OCI-LY7 (cell line): ENCODE data around the gene MIS18A.

Source experiments
- EZH2phosphoT487 ChIP-seq: fragments of 200-600 bp; sonication (generic); IDR thresholded peaks from 2 replicates; pipeline ENCODE4 v1.6.1; 2018; ENCODE audit warnings: low read depth, borderline replicate concordance, mild to moderate bottlenecking, mixed run types, antibody characterized with exemption, low read length, moderate library complexity, mixed read lengths
- TF ChIP-seq, protein P1 (sequence below): fragments of 200-600 bp; sonication (generic); conservative IDR thresholded peaks from 2 replicates; pipeline ENCODE4 v1.5.1; 2014; ENCODE audit warnings: mild to moderate bottlenecking, antibody characterized with exemption, low read length, moderate library complexity, mixed read lengths

- TF ChIP-seq, protein P1, sequence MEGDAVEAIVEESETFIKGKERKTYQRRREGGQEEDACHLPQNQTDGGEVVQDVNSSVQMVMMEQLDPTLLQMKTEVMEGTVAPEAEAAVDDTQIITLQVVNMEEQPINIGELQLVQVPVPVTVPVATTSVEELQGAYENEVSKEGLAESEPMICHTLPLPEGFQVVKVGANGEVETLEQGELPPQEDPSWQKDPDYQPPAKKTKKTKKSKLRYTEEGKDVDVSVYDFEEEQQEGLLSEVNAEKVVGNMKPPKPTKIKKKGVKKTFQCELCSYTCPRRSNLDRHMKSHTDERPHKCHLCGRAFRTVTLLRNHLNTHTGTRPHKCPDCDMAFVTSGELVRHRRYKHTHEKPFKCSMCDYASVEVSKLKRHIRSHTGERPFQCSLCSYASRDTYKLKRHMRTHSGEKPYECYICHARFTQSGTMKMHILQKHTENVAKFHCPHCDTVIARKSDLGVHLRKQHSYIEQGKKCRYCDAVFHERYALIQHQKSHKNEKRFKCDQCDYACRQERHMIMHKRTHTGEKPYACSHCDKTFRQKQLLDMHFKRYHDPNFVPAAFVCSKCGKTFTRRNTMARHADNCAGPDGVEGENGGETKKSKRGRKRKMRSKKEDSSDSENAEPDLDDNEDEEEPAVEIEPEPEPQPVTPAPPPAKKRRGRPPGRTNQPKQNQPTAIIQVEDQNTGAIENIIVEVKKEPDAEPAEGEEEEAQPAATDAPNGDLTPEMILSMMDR = no peak
- TF ChIP-seq EZH2phosphoT487 = no peak
Measured at GRCh38 chr21:32239551-32239950, 39.3 kb downstream of the MIS18A start.
